Tibial nerve (tissue), 4 donors: Measurements from ENCODE around the gene HRK.

Experiments
- EP300 ChIP-seq, 2 donors: sonication (generic); formaldehyde crosslinking; IDR thresholded peaks; one replicate each; pipeline ENCODE4 v1.6.1; 2017; ENCODE audit warnings: antibody characterized with exemption in 2 of 2, mild to moderate bottlenecking in 1 of 2
- POLR2A ChIP-seq, 2 donors: fragments of 450-650 bp; IDR thresholded peaks; one replicate each; pipeline ENCODE4 v1.6.1; 2017; ENCODE audit warnings: antibody characterized with exemption in 2 of 2, mild to moderate bottlenecking in 2 of 2, moderate library complexity in 2 of 2
- TF ChIP-seq, protein P1 (sequence below), 5 experiments: fragments of 200-600 bp in 3 of 5; fragments of 450-650 bp in 2 of 5; sonication (generic) in 3 of 5; IDR thresholded peaks; one replicate each; pipeline ENCODE4 v1.5.1; 2016 to 2019; ENCODE audit warnings: antibody characterized with exemption in 5 of 5, mild to moderate bottlenecking in 3 of 5, moderate library complexity in 2 of 5

DNA sequence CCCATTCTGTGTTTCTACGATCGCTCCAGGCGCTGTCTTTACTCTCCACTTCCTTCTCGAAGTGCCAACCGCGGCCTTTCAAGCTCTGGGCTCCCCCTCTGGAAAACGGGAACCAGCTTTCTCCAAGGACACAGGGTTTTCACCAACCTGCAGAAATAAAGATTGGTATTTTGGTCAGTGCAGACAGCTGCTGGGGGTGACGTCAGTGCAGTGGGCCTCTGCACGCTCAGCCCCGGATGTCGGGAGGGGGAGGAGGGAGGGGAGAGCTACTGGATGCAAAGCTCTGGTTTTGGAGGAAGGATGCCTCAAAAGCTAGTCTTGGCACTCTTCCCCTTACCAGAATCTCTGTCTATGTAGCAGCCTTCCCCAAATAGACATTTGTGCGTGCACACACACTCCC lies 19.9 kb downstream of the HRK start:
- TF ChIP-seq, protein P1, sequence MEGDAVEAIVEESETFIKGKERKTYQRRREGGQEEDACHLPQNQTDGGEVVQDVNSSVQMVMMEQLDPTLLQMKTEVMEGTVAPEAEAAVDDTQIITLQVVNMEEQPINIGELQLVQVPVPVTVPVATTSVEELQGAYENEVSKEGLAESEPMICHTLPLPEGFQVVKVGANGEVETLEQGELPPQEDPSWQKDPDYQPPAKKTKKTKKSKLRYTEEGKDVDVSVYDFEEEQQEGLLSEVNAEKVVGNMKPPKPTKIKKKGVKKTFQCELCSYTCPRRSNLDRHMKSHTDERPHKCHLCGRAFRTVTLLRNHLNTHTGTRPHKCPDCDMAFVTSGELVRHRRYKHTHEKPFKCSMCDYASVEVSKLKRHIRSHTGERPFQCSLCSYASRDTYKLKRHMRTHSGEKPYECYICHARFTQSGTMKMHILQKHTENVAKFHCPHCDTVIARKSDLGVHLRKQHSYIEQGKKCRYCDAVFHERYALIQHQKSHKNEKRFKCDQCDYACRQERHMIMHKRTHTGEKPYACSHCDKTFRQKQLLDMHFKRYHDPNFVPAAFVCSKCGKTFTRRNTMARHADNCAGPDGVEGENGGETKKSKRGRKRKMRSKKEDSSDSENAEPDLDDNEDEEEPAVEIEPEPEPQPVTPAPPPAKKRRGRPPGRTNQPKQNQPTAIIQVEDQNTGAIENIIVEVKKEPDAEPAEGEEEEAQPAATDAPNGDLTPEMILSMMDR (IDR thresholded peaks at IDR 0.05): no peak
- TF ChIP-seq POLR2A (IDR thresholded peaks at IDR 0.05): no peak
- TF ChIP-seq EP300 (IDR thresholded peaks at IDR 0.05): no peak
